GM12878 (cell line): ENCODE results near the gene GPR107. TPM values are rescaled to one million over a fixed set of nuclear protein-coding genes. Genes with fewer than 3 reads are reported as not detected.

Source experiments
- ATAC-seq: fragments of 200-7000 bp; cut with Tn5 transposase; 3 replicates; pipeline ENCODE4 v1.9.1; 2020; ENCODE audit warnings: mild to moderate bottlenecking, moderate library complexity
- BruUV-seq: library from RNA; stranded (reverse); fragments of 400-500 nt; replicated peaks from 2 replicates; lab custom pipeline; 2021; lab: Mats Ljungman, UMichigan
- CTCF ChIA-PET: fragments of 300-600 bp; sonication (Branson Sonifier 250); formaldehyde crosslinking; extraction: SDS; loops from one replicate; lab custom pipeline; 2021; ENCODE audit warnings: inconsistent platforms; lab: Yijun Ruan, JAX
- POLR2A ChIA-PET: fragments of 350-600 bp; formaldehyde crosslinking; extraction: SDS; loops from one replicate; lab custom pipeline; 2021; ENCODE audit warnings: inconsistent platforms; lab: Charles Lee
- RAD21 ChIA-PET: fragments of 300-600 bp; sonication (Branson Sonifier 250); formaldehyde crosslinking; loops from one replicate; lab custom pipeline; 2023; ENCODE audit warnings: antibody characterized with exemption; ENCODE audit not compliant: unreplicated experiment; lab: Charles Lee
- SMC1A ChIA-PET: fragments of 300-600 bp; sonication (Branson Sonifier 250); formaldehyde crosslinking; loops from one replicate; lab custom pipeline; 2023; ENCODE audit not compliant: unreplicated experiment, uncharacterized antibody; lab: Charles Lee
- DNase-seq: peaks from one replicate; pipeline ENCODE4 v3.0.0-alpha.2; 2011; ENCODE audit warnings: low read depth, low spot score
- FAIRE-seq: peaks from 3 replicates; lab custom pipeline; 2011; peaks lifted over from hg19 to GRCh38; lab: Jason Lieb, UNC
- H2AFZ ChIP-seq: 2 replicates; pipeline ENCODE4 v1.6.0; 2011; ENCODE audit warnings: low read depth, low read length, control low read depth; ENCODE audit not compliant: control insufficient read depth
- H3K27ac ChIP-seq: 2 replicates; pipeline ENCODE4 v1.5.1; 2011; ENCODE audit warnings: control low read depth; ENCODE audit not compliant: control insufficient read depth, insufficient read depth
- H3K27me3 ChIP-seq, 2 experiments: replicated peaks in 1 of 2; 2 replicates each; pipeline versions ENCODE4 v1.6.0 to v1.6.1; 2011; ENCODE audit warnings: low read length in 1 of 2; ENCODE audit not compliant: control insufficient read depth in 2 of 2, insufficient read depth in 2 of 2
- H3K36me3 ChIP-seq, 2 experiments: 2 replicates each; pipeline ENCODE4 v1.5.1; 2011; ENCODE audit warnings: low read length in 1 of 2; ENCODE audit not compliant: control insufficient read depth in 2 of 2, insufficient read depth in 2 of 2
- H3K4me1 ChIP-seq: 2 replicates; pipeline ENCODE4 v1.6.1; 2011; ENCODE audit warnings: mild to moderate bottlenecking, low read length, moderate library complexity, mixed read lengths; ENCODE audit not compliant: control insufficient read depth, insufficient read depth
- H3K4me2 ChIP-seq: 2 replicates; pipeline ENCODE4 v1.6.0; 2011; ENCODE audit warnings: control low read depth; ENCODE audit not compliant: control insufficient read depth, insufficient read depth
- H3K4me3 ChIP-seq: fragments of 200-600 bp; sonication (generic); 2 replicates; pipeline ENCODE4 v1.5.1; 2016
- H3K79me2 ChIP-seq: 2 replicates; pipeline ENCODE4 v1.6.0; 2011; ENCODE audit warnings: low read length; ENCODE audit not compliant: control insufficient read depth, insufficient read depth
- H3K9ac ChIP-seq: 2 replicates; pipeline ENCODE4 v1.8.0; 2011; ENCODE audit warnings: low read length, control low read depth, mixed read lengths; ENCODE audit not compliant: control insufficient read depth, insufficient read depth
- H3K9me3 ChIP-seq: replicated peaks from 3 replicates; pipeline ENCODE4 v1.5.1; 2011; ENCODE audit warnings: mild to moderate bottlenecking, low read length; ENCODE audit not compliant: control insufficient read depth, insufficient read depth
- H4K20me1 ChIP-seq: 2 replicates; pipeline ENCODE4 v1.6.0; 2011; ENCODE audit not compliant: control insufficient read depth, insufficient read depth
- HDGF ChIP-seq: fragments of 450-650 bp; IDR thresholded peaks from 2 replicates; pipeline ENCODE4 v1.6.1; 2016; ENCODE audit warnings: antibody characterized with exemption
- IKZF1 ChIP-seq: fragments of 450-650 bp; conservative IDR thresholded peaks from 2 replicates; pipeline ENCODE4 v1.6.1; 2017; ENCODE audit warnings: antibody characterized with exemption, mild to moderate bottlenecking
- MXI1 ChIP-seq: fragments of 150-350 bp; IDR thresholded peaks from 2 replicates; pipeline ENCODE4 v1.6.1; 2011; ENCODE audit warnings: low read depth, mild to moderate bottlenecking, inconsistent platforms, low read length, improper control_type of control experiment
- POLR2AphosphoS2 ChIP-seq: IDR thresholded peaks from 2 replicates; pipeline ENCODE4 v1.6.1; 2011; ENCODE audit warnings: low read depth, mild to moderate bottlenecking, low read length, improper control_type of control experiment, moderate library complexity
- POLR2AphosphoS5 ChIP-seq: IDR thresholded peaks from 2 replicates; pipeline ENCODE4 v1.6.1; 2011; ENCODE audit warnings: mild to moderate bottlenecking, low read length, inconsistent platforms
- WRNIP1 ChIP-seq: IDR thresholded peaks from 2 replicates; pipeline ENCODE4 v1.6.1; 2011; ENCODE audit warnings: low read depth, low read length, improper control_type of control experiment, borderline replicate concordance
- WGBS: methylation state at CpG from one replicate; pipeline ENCODE4 v1.1.6; 2016; ENCODE audit warnings: low lambda C conversion rate; ENCODE audit not compliant: insufficient replicate concordance, insufficient coverage; ENCODE audit errors: missing lambda C conversion rate; 5-methylcytosine and 5-hydroxymethylcytosine counted together
- in situ Hi-C: fragments of 300-500 bp; cut with MboI; formaldehyde crosslinking; loops from 9 replicates; pipeline ENCODE4 v1.14.3; 2018; ENCODE audit warnings: mixed read lengths
- intact Hi-C: fragments of 100-400 bp; cut with micrococcal nuclease; formaldehyde crosslinking; loops from one replicate; pipeline ENCODE4 v1.14.2; 2022; ENCODE audit not compliant: unreplicated experiment
- polyA plus RNA-seq, 11 experiments: library from polyadenylated mRNA; depleted of rRNA in 4 of 11; unstranded in 6 of 11; stranded (reverse) in 5 of 11; fragments of >200 nt; fragmentation: Nextera tagmentation in 4 of 11; fragmentation: Illumina TruSeq in 1 of 11; extraction: Ambion mirVana in 4 of 11; extraction: Trizol in 1 of 11; gene quantifications; 1 replicate in 1 of 11; 2 replicates in 10 of 11; pipeline versions ENCODE4 v1.2.1 to v1.2.3, GENCODE V29; 2011 to 2016; ENCODE audit warnings: inconsistent platforms in 2 of 11, missing spikeins in 2 of 11, low read depth in 1 of 11
- total RNA-seq, 4 experiments: library from RNA; depleted of rRNA in 3 of 4; stranded (reverse); fragments of >200 nt in 3 of 4; fragmentation: Illumina TruSeq in 1 of 4; extraction: Trizol in 1 of 4; gene quantifications; 2 replicates each; pipeline versions ENCODE4 v1.2.1 to v1.2.3, GENCODE V29; 2013 to 2021
- TF ChIP-seq, protein P1 (sequence below): fragments of 450-650 bp; formaldehyde crosslinking; IDR thresholded peaks from 2 replicates; pipeline ENCODE4 v1.4.0; 2022; ENCODE audit warnings: mild to moderate bottlenecking, moderate library complexity

The GPR107 gene
- total and polyA plus RNA-seq, 10 of the 15 experiments (the other 5 are each of a cell fraction or from before 2014, with no cell fraction given): 2.7 to 21.4 (median 10.6) TPM

DNA sequence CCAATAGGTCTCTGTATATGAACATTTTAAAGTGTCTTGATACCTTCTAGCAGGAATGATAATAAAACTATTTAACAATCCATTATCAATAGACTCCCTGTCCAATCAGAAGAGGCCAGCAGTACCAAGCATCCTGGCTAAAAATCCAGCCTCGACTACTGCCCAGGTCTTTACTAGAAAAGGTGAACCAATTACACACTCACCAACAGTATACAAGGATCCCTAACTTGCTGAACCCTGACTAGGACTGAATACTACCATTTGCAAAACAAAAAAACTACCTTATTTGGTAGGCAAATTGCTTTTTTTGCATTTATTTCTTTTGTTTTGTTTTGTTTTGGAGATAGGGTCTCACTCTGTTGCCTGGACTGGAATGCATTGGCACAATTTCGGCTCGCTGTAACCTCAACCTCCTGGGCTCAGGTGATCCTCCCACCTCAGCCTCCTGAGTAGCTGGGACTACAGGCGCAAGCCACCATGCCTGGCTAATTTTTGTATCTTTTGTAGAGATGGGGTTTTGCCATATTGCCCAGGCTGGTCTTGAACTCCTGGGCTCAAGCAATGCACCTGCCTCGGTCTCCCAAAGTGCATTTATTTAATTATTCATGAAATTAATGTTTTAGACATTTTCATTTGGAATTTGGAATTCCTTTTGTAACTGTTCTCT is 38.2 kb upstream of the GPR107 start:
- no peak overlapping the region for H2AFZ ChIP-seq
- peaks cover 97% of the 10 kb centered on the region for H3K79me2 ChIP-seq
- no peak for DNase-seq
- H3K9ac ChIP-seq: no peak overlapping the region
- H3K27me3 ChIP-seq: no peaks in the 10 kb centered on the region
- BruUV-seq: no TSS peak
- no peak for ATAC-seq
- H3K4me3 ChIP-seq: no peak overlapping the region
- POLR2A ChIA-PET: interaction anchor here (0.6 to 10.6 kb wide), 2 partner anchors 20 to 31 kb away, joined by 10 to 270 read pairs; no protein-coding TSS in a partner anchor
- H3K36me3 ChIP-seq: peaks cover 9 to 28% of the 10 kb centered on the region in 2 experiments
- peak; percentile 78 for TF ChIP-seq POLR2AphosphoS2
- TF ChIP-seq, protein P1, sequence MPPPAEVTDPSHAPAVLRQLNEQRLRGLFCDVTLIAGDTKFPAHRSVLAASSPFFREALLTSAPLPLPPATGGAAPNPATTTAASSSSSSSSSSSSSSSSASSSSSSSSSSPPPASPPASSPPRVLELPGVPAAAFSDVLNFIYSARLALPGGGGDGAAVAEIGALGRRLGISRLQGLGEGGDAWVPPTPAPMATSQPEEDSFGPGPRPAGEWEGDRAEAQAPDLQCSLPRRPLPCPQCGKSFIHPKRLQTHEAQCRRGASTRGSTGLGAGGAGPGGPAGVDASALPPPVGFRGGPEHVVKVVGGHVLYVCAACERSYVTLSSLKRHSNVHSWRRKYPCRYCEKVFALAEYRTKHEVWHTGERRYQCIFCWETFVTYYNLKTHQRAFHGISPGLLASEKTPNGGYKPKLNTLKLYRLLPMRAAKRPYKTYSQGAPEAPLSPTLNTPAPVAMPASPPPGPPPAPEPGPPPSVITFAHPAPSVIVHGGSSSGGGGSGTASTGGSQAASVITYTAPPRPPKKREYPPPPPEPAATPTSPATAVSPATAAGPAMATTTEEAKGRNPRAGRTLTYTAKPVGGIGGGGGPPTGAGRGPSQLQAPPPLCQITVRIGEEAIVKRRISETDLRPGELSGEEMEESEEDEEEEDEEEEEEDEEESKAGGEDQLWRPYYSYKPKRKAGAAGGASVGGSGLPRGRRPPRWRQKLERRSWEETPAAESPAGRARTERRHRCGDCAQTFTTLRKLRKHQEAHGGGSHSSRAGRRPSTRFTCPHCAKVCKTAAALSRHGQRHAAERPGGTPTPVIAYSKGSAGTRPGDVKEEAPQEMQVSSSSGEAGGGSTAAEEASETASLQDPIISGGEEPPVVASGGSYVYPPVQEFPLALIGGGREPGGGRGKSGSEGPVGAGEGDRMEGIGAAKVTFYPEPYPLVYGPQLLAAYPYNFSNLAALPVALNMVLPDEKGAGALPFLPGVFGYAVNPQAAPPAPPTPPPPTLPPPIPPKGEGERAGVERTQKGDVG (CRISPR knock-in tag): no peak
- 0 out of 2 replicates have a peak, but pooled peaks have one; percentile 13 for TF ChIP-seq HDGF
- no peak for TF ChIP-seq MXI1
- 0 out of 2 replicates have a peak, but pooled peaks have one; percentile 79 for TF ChIP-seq WRNIP1
- peak; percentile 43; the same call in 1 of the 2 replicates for TF ChIP-seq POLR2AphosphoS5
- no peak for TF ChIP-seq IKZF1
- FAIRE-seq: no peak
- peaks cover 2% of the 10 kb centered on the region; the same call in 1 of the 2 replicates for H4K20me1 ChIP-seq
- in situ Hi-C loops: no loop called here
- WGBS: 49% methylated on average over 5 of the region's 5 CpGs
- intact Hi-C loops: no loop called here
- peaks cover 10% of the 10 kb centered on the region; the same call in 2 of the 3 replicates for H3K9me3 ChIP-seq
- SMC1A ChIA-PET: interaction anchor here (1.5 to 28.7 kb wide), 4 partner anchors 7 to 24 kb away, joined by 3 to 763 read pairs (median 5); no protein-coding TSS in a partner anchor
- H3K4me2 ChIP-seq: no peak overlapping the region; the same call in 1 of the 2 replicates
- RAD21 ChIA-PET: interaction anchor here (1.0 to 1.2 kb wide), 3 partner anchors 13 to 20 kb away, joined by 3 to 6 read pairs (median 4); no protein-coding TSS in a partner anchor
- H3K4me1 ChIP-seq: peaks cover 82% of the 10 kb centered on the region
- peak overlapping the region; percentile 83 for H3K27ac ChIP-seq
- CTCF ChIA-PET: interaction anchor here (0.8 kb wide), 1 partner anchor 128 kb away, joined by 8 read pairs; no protein-coding TSS in a partner anchor
